HepG2 (cell line): ENCODE data around the gene RBCK1. TPM values are rescaled to one million over a fixed set of nuclear protein-coding genes. Genes with fewer than 3 reads are reported as not detected.
A peak's percentile ranks its signal among the peaks of the same experiment; 100 is the strongest.

Source experiments
- ATF2 ChIP-seq: sonication (generic); formaldehyde crosslinking; IDR thresholded peaks from 2 replicates; pipeline ENCODE4 v1.4.0; 2020; ENCODE audit warnings: missing genetic modification reagents
- ATF4 ChIP-seq, 2 experiments: fragments of 450-650 bp in 1 of 2; sonication (generic) in 1 of 2; formaldehyde crosslinking; IDR thresholded peaks; 2 replicates each; pipeline versions ENCODE4 v1.5.0 to v1.8.0; 2020 to 2022; ENCODE audit warnings: mild to moderate bottlenecking in 1 of 2, missing genetic modification reagents in 1 of 2
- ETS1 ChIP-seq: sonication (generic); formaldehyde crosslinking; IDR thresholded peaks from 2 replicates; pipeline ENCODE4 v1.4.0; 2020; ENCODE audit warnings: missing genetic modification reagents
- GLI4 ChIP-seq: sonication (generic); formaldehyde crosslinking; IDR thresholded peaks from 2 replicates; pipeline ENCODE4 v1.5.1; 2020; ENCODE audit warnings: missing genetic modification reagents, mild to moderate bottlenecking, moderate library complexity, borderline replicate concordance
- GMEB2 ChIP-seq: IDR thresholded peaks from 2 replicates; pipeline ENCODE4 v1.6.1; 2016; ENCODE audit warnings: missing biosample characterization, missing genetic modification reagents, low read depth
- MAZ ChIP-seq, 2 experiments: sonication (generic) in 1 of 2; formaldehyde crosslinking in 1 of 2; IDR thresholded peaks; 2 replicates each; pipeline versions ENCODE4 v1.5.0 to v1.6.1; 2012 to 2020; ENCODE audit warnings: low read depth in 2 of 2, mild to moderate bottlenecking in 2 of 2, borderline replicate concordance in 1 of 2, improper control_type of control experiment in 1 of 2, low read length in 1 of 2, missing genetic modification reagents in 1 of 2, moderate library complexity in 1 of 2
- NCOA5 ChIP-seq: sonication (generic); formaldehyde crosslinking; IDR thresholded peaks from 2 replicates; pipeline ENCODE4 v1.4.0; 2020; ENCODE audit warnings: missing genetic modification reagents
- NFE2L1 ChIP-seq: sonication (generic); formaldehyde crosslinking; IDR thresholded peaks from 2 replicates; pipeline ENCODE4 v1.4.0; 2020; ENCODE audit warnings: missing genetic modification reagents, mild to moderate bottlenecking, borderline replicate concordance
- POLR2G ChIP-seq: fragments of 200-400 bp; formaldehyde crosslinking; IDR thresholded peaks from 2 replicates; pipeline ENCODE4 v1.6.1; 2018; ENCODE audit warnings: mild to moderate bottlenecking, low read depth, low read length, moderate library complexity
- PRPF4 ChIP-seq: fragments of 200-400 bp; formaldehyde crosslinking; IDR thresholded peaks from 2 replicates; pipeline ENCODE4 v1.6.1; 2016; ENCODE audit warnings: low read length, low read depth; ENCODE audit not compliant: poor library complexity, severe bottlenecking
- RFX1 ChIP-seq: fragments of 450-650 bp; IDR thresholded peaks from 2 replicates; pipeline ENCODE4 v1.6.1; 2017
- TBX2 ChIP-seq: sonication (generic); formaldehyde crosslinking; IDR thresholded peaks from 2 replicates; pipeline ENCODE4 v1.5.0; 2020; ENCODE audit warnings: missing genetic modification reagents, mild to moderate bottlenecking, borderline replicate concordance
- TEAD3 ChIP-seq: optimal IDR thresholded peaks from 2 replicates; pipeline ENCODE3; 2016; ENCODE audit warnings: borderline replicate concordance
- USF2 ChIP-seq, 2 experiments: sonication (generic) in 1 of 2; formaldehyde crosslinking in 1 of 2; IDR thresholded peaks; 2 replicates each; pipeline versions ENCODE4 v1.5.1 to v1.6.1; 2011 to 2020; ENCODE audit warnings: borderline replicate concordance in 1 of 2, low read depth in 1 of 2, low read length in 1 of 2, mild to moderate bottlenecking in 1 of 2, missing genetic modification reagents in 1 of 2, moderate library complexity in 1 of 2
- ZNF317 ChIP-seq: sonication (generic); formaldehyde crosslinking; IDR thresholded peaks from 2 replicates; pipeline ENCODE4 v1.5.0; 2020; ENCODE audit warnings: mild to moderate bottlenecking, missing genetic modification reagents
- ZNF430 ChIP-seq: sonication (generic); formaldehyde crosslinking; IDR thresholded peaks from 2 replicates; pipeline ENCODE4 v1.9.0; 2021; ENCODE audit warnings: mild to moderate bottlenecking, missing genetic modification reagents
- ZNF451 ChIP-seq: sonication (generic); formaldehyde crosslinking; IDR thresholded peaks from 2 replicates; pipeline ENCODE4 v1.5.0; 2020; ENCODE audit warnings: mild to moderate bottlenecking, missing genetic modification reagents
- ZNF547 ChIP-seq: sonication (generic); formaldehyde crosslinking; IDR thresholded peaks from 2 replicates; pipeline ENCODE4 v1.5.1; 2020; ENCODE audit warnings: mild to moderate bottlenecking, missing genetic modification reagents
- ZNF552 ChIP-seq: sonication (generic); formaldehyde crosslinking; IDR thresholded peaks from 2 replicates; pipeline ENCODE4 v1.9.0; 2022; ENCODE audit warnings: missing genetic modification reagents, mild to moderate bottlenecking, borderline replicate concordance
- ZNF598 ChIP-seq: sonication (generic); formaldehyde crosslinking; IDR thresholded peaks from 2 replicates; pipeline ENCODE4 v1.5.1; 2020; ENCODE audit warnings: mild to moderate bottlenecking, missing genetic modification reagents, borderline replicate concordance
- ZNF788 ChIP-seq: sonication (generic); formaldehyde crosslinking; IDR thresholded peaks from 2 replicates; pipeline ENCODE4 v1.5.0; 2020; ENCODE audit warnings: mild to moderate bottlenecking, missing genetic modification reagents, borderline replicate concordance
- ZNF790 ChIP-seq: sonication (generic); formaldehyde crosslinking; IDR thresholded peaks from 2 replicates; pipeline ENCODE4 v1.8.0; 2022; ENCODE audit warnings: missing genetic modification reagents, mild to moderate bottlenecking, borderline replicate concordance
- polyA plus RNA-seq, 8 experiments: library from polyadenylated mRNA; depleted of rRNA in 3 of 8; stranded (reverse) in 7 of 8; unstranded in 1 of 8; fragments of >200 nt; fragmentation: Illumina TruSeq in 4 of 8; extraction: Trizol in 4 of 8; gene quantifications; 2 replicates each; pipeline versions ENCODE4 v1.2.1 to v1.2.3, GENCODE V29; 2011 to 2016; ENCODE audit warnings: low read depth in 4 of 8, missing spikeins in 1 of 8, mixed read lengths in 1 of 8; ENCODE audit not compliant: insufficient read depth in 1 of 8
- total RNA-seq, 5 experiments: library from RNA; depleted of rRNA; stranded (reverse); fragments of >200 nt; fragmentation: Illumina TruSeq; extraction: Trizol; gene quantifications; 2 replicates each; pipeline ENCODE4 v1.2.3, GENCODE V29; 2016; ENCODE audit warnings: low read depth in 1 of 5

RBCK1 gene
- total and polyA plus RNA-seq, 2 of the 13 experiments (the other 11 are each of a cell fraction or from before 2014, with no cell fraction given), result 149 to 215 TPM

GRCh38 chr20:404088-404487 is 4.0 kb upstream of the RBCK1 start (continued):
- TF ChIP-seq ZNF552 (CRISPR knock-in tag) (no peak), USF2 (IDR thresholded peaks at IDR 0.05; ENCODE audit: low read depth, low read length) (no peak), USF2 (CRISPR knock-in tag; IDR thresholded peaks at IDR 0.05; ENCODE audit: borderline replicate concordance) (peak; percentile 35; the same call in 1 of the 2 replicates), ATF2 (no peak), NCOA5 (CRISPR knock-in tag) (no peak), ETS1 (CRISPR knock-in tag) (no peak), PRPF4 (peak; percentile 27), ZNF430 (CRISPR knock-in tag) (no peak), POLR2G (no peak), TBX2 (CRISPR knock-in tag) (peak; percentile 46; the same call in 1 of the 2 replicates), ZNF451 (CRISPR knock-in tag) (no peak), MAZ (IDR thresholded peaks at IDR 0.05; ENCODE audit: borderline replicate concordance, low read depth, low read length) (no peak), MAZ (CRISPR knock-in tag; IDR thresholded peaks at IDR 0.05; ENCODE audit: low read depth) (0 out of 2 replicates have a peak, but pooled peaks have one; percentile 39), GMEB2 (CRISPR knock-in tag) (no peak), ZNF317 (peak; percentile 4; the same call in 1 of the 2 replicates), GLI4 (CRISPR knock-in tag) (0 out of 2 replicates have a peak, but pooled peaks have one; percentile 63), ZNF547 (no peak), RFX1 (no peak), ZNF790 (no peak), ZNF598 (CRISPR knock-in tag) (0 out of 2 replicates have a peak, but pooled peaks have one; percentile 5), NFE2L1 (CRISPR knock-in tag) (no peak), ZNF788 (0 out of 2 replicates have a peak, but pooled peaks have one; percentile 14), TEAD3 (CRISPR knock-in tag) (no peak), ATF4 (CRISPR knock-in tag; IDR thresholded peaks at IDR 0.05) (0 out of 4 replicates have a peak, but pooled peaks of 1 of the 2 experiments have one; percentile 20)
